Left ventricle myocardium superior (tissue), 1 donor: ENCODE data around the gene CELF1. TPM values are rescaled to one million over a fixed set of nuclear protein-coding genes. Genes with fewer than 3 reads are reported as not detected.

ENCODE experiments used
- ATAC-seq: fragments of 200-7000 bp; cut with Tn5 transposase; one replicate; pipeline ENCODE4 v1.9.1; 2020; ENCODE audit warnings: mild to moderate bottlenecking, moderate library complexity
- DNase-seq: peaks from one replicate; pipeline ENCODE4 v3.0.0-alpha.2; 2020
- intact Hi-C: fragments of 100-400 bp; cut with micrococcal nuclease; formaldehyde crosslinking; loops from one replicate; pipeline ENCODE4 v1.11.0; 2022
- total RNA-seq: library from RNA; stranded (reverse); fragmentation: NEBNext Ultra II Directional; extraction: Animal tissue kit (Norgen Biotek cat#: 25700); gene quantifications from one replicate; pipeline ENCODE4 v1.2.1, GENCODE V29; 2021
- donor health status: DM: no; HTN: yes; CAD: no; lungs with severe emphysema.

Gene CELF1
- total RNA-seq, 1 donor from 2014 or later: 97.3 TPM

DNA sequence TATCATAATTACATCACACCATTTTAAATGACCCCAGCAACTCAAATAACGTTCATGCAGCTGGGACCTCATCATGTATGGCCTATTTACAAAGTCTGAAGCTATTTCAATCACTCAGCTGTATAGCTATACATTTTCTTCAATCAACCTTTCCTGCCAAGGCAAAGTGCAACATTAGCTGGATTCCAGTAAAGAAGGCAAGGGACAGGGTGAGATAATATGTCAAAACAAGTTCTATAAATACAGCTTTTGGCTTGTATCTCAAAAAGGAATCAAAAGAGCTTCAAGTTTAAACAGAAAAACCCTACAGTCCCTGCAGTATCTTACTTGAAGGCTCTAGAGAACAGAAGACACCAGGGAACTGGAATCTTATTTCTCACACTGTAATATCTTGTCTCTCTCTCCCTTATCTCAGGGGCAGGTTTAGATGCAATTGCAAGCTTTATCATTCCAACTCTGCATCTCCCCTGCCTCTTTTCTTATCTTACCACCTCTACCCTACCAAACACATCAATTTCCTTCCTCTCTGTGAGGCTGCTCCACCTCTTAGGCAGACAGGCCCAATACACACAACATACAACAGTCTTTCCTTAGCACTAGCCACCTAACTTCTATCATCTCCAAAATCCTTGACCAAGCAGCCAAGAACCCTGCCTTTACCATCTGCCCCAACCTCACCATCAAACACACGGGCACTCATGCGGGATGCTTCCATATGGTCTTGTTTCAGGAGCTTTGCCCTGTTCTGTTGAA lies 34.5 kb downstream of the CELF1 start:
- ATAC-seq: no peak
- intact Hi-C loops: no loop called here
- no peak for DNase-seq

- DNase-seq (no peak), ATAC-seq (no peak)
- intact Hi-C loops: no loop called here
These were observed 35.7 kb downstream of the CELF1 start for GRCh38 chr11:47516984-47517853.

DNA sequence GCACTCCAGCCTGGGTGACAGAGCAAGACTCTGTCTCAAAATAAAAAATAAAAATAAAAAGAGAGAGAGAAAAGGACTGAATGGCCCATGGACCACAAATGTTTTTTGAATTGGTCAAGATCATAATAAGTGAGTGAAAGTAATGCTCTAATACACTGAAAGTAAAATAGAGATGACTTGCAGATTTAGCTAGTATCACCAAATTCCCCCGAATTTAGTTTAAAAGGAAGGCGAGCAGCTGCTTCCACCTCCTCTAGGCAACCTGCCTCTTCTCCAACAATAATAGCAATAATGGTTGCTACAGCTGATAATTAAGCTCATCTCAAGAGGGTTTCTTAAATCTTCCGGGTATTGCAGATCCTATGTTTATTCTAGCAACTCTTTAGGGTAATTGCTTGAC lies 36.8 kb downstream of the CELF1 start:
- ATAC-seq (no peak), DNase-seq (no peak)
- intact Hi-C loops: no loop called here

DNA sequence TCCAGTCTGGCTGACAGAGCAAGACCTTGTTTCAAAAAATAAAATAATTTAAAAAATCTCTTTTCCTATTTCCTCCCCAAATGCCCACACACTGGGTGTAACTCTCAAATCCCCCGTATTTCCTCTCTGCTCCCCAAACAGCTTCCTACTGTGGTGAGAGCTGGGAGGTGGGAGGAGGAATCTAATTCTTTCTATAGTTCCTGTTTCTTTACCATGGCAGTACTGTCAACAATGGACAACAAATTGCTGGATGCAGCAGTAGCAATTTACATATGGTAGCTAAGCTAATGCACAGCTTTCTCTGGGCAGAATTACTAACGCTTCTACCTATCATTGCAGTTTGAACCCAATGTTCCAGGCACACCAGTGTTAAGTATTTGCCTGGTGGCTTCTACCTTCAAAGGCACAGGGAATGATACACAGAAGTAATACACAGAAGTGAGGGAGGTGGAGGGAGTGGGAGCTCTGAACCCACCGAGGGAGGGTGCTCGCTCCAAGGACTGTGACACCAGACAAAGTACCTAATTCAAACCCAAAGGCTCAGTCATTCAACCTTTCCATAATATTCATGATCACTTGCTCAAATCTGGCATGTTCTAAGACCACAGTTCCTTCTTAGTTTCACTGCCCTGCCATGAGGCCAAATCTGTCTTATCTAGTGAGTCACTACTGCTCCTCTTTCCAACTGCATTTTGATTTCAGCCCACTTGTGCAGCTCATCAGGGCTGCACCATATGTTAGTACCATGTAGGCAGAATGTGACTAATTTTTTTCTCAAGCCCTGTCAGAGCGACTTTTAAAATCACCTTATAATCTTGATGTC lies 37.9 kb downstream of the CELF1 start:
- no peak for DNase-seq
- intact Hi-C loops: no loop called here
- ATAC-seq: peak; percentile 65

DNA sequence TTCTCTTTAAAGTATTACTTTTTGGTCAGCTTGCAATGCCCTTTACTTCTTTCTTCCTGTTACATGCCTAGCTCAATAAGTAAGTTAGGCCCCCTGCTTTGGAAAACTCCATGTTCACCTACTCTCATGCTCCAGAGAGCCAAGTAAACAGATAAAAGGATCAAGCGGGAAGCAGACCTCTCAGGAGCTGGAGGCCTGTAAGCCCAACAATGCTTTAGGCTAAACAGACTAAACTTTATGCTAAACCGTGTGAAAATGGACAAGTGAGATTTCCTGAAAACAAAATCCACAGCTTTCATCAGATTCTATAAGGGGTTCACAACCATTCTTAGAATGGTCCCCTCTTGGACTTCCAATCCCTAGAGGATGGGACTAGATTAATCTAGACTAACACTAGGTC lies 40.2 kb downstream of the CELF1 start:
- no peak for DNase-seq
- intact Hi-C loops: no loop called here
- ATAC-seq: no peak

- ATAC-seq (no peak), DNase-seq (no peak)
- intact Hi-C loops: no loop called here
These were observed 41.0 kb downstream of the CELF1 start for GRCh38 chr11:47511917-47512316.

DNA sequence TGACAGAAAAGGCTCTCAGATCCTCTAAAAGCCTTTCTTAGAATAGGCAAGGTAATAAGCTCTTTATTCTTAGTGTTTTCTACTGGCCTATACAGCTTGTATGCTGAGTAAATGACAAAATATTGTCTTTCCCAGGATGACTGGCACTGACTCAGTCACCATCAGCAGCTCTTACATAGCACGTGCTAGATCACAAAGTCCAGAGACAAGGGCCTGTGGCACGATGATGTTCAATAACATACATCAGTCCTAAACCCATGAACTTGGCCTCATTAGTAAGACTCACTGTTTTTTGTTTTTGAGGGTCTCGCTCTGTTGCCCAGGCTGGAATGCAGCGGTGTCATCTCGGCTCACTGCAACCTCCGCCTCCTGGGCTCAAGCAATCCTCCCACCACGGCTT lies 42.7 kb downstream of the CELF1 start:
- ATAC-seq (no peak), DNase-seq (no peak)
- intact Hi-C loops: no loop called here

- peak; percentile 9 for ATAC-seq
These were observed 43.8 kb downstream of the CELF1 start for GRCh38 chr11:47509077-47509536.

DNA sequence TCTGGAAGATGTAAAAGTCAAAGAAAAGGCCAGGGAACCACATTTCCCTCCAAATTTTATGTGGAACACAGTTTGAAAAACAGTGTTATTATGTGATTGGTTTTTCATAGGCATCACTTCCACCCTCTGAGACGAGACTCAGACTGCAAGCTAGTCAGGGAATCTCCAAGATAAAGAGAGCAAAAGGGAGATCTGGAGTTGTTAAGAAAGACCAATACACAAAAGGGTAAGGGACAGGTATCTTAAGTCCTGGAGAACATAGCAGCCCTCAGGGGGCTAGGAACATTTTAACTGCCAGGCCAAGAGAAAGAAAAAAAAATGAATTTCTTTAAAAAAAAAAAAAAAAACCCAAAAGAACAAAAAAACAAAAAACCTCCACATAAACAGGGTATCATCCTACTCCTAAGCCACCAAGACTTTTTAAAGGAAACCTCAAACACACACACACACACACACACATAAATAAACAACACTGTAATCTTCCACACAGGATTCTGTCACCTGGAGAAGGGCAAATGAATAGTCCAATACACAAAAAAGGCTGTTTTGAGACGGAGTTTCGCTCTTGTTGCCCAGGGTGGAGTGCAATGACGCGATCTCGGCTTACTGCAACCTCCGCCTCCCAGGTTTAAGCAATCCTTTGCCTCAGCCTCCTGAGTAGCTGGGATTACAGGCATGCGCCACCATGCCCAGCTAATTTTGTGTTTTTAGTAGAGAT lies 44.5 kb downstream of the CELF1 start:
- DNase-seq (no peak), ATAC-seq (no peak)
- intact Hi-C loops: no loop called here

More at GRCh38 chr11:47509077-47509536, 43.8 kb downstream of the CELF1 start:
- DNase-seq: no peak
- intact Hi-C loops: no loop called here

GRCh38 chr11:47507563-47508239 lies 45.2 kb downstream of the CELF1 start:
- no peak for DNase-seq
- intact Hi-C loops: no loop called here

DNA sequence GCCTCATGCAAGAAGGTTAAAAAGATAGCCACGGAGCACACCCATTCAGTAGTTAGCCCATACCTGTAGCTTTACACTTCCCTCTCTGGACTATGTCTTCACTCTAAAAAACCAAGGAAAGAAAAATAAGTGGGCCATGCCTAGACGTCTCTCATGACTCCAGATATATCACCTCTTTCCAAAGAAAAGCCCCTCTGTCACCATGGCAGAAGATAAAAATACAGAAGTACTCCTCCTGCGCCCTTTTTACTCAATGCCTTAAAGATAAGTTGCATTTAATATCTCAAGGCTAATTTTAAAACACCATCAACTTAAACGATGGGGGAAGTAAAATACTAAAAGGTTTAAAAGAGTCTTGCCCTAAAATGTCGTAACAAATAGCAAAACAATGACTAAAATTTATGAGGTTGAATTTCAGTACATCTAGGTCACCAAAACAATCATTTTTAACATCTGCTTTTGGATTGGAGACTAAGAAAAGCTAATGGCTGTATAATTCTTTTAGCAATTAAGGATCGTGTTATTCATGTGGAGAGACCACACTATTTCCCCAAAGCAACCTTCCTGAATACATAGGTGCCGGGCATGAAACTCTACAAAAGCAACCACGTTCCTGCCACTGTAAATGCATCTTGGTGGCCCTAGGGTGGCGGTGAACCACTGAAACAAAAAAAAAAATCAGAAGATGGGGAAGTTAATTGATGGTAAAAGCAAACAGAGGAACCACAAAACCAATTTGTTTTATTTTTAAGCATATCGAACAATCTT lies 46.0 kb downstream of the CELF1 start:
- intact Hi-C loops: no loop called here
- peak; percentile 16 for ATAC-seq
- DNase-seq: no peak

More at GRCh38 chr11:47507563-47508239, 45.2 kb downstream of the CELF1 start:
- ATAC-seq: no peak

DNA sequence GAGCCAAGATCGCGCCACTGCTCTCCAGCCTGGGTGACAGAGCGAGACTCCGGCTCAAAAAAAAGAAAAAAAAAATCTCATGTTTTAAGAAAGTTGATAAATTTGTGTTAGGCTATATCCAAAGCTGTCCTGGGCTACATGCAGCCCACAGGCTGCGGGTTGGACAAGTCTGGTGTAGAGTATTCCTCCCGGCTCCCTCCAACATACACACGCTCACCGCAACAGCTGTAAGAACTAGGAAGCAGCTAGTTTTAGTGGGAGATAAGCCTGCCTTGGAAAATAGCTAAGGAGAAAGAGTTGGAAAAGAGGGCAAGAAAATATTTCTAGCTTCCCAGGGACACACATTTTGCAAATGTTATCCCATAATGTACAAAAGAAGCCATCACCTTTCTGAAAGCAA lies 46.6 kb downstream of the CELF1 start:
- ATAC-seq (peak; percentile 54), DNase-seq (no peak)
- intact Hi-C loops: no loop called here

DNA sequence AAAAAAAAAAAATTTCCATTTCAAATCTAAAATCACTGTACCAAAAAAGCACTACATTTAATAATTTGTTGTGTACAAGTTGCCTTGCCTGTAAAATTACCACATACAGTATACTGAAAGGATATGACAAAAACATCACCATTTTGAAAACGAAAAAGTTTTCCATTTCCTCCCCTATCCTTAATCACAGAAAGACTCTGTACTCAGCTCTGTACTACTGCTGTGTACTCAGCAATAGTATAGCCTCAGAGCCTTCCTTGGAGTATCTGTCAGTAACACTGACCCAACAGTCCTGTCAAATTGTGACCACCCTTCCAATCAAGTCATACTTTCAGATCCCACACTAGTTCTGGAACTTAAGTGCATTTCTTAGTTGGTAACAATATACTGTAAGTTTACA lies 48.0 kb downstream of the CELF1 start:
- intact Hi-C loops: no loop called here
- no peak for ATAC-seq
- no peak for DNase-seq

DNA sequence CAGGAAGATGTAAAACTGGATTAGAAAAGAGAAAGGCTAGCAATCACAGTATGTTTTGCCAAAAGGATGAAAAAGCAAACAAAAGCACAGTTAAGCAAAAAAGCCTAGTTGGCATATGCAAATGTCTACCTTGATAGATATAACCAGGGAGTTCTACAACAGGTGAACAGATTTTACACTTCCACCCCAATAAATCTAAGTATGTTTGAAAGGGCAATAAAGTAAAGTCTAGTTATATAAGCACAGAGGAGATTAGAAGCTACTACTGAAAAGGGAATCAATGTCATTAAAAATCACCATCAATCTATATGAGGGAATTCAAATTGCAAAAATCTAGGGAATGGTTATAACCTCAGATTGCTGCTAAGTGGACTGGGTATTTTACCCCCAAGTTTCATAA lies 49.7 kb downstream of the CELF1 start:
- ATAC-seq (no peak), DNase-seq (no peak)
- intact Hi-C loops: no loop called here

DNA sequence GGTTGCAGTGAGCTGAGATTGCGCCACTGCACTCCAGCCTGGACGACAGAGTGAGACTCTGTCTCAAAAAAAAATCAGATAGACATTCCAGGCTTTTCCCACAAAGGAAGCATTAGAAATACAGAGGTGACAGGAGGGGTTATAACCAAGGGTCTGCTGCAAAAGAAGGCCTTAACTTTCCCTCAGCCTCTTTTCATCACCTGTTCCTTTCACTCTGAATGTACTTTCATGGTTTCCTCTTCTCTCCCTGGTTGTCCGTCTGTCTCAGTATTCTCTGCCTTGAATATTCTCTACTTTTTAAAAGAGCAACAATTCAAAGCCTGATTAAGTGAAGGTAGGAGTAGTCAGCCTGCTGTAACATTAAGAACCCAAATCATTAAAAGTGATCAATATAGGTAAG lies 50.2 kb downstream of the CELF1 start:
- intact Hi-C loops: no loop called here
- DNase-seq: no peak
- ATAC-seq: no peak

- ATAC-seq (no peak), DNase-seq (no peak)
- intact Hi-C loops: no loop called here
These were observed 51.8 kb downstream of the CELF1 start for GRCh38 chr11:47501101-47501500.

DNA sequence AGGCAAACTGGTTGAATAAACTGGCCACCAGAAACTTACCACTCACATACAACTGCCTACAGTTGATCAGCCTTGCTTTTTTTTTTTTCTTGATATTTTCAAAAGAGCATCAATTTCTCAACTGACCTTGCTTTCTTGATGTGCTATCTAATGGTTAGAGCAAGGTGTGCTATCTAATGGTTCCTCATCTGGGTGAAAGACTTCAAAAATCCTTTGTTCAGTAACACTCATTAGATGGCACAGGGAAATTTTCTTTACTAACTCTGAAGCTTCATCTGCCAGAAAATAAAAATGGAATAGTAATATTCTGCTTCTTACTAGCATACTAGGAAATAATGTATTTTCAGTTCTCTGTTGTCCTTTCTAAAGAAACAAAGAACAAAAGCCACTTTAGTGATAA lies 52.8 kb downstream of the CELF1 start:
- ATAC-seq (no peak), DNase-seq (no peak)
- intact Hi-C loops: no loop called here

- peak; percentile 60 for ATAC-seq
These were observed 53.3 kb downstream of the CELF1 start for GRCh38 chr11:47499614-47500013.

More at GRCh38 chr11:47499614-47500013, 53.3 kb downstream of the CELF1 start:
- intact Hi-C loops: no loop called here
- DNase-seq: no peak
